IPS-18c (cell line): ENCODE data around the gene SH2D3C.

Source experiments
- H3K4me3 ChIP-seq: 2 replicates; pipeline ENCODE4 v1.7.0; 2013; ENCODE audit warnings: low read depth, mild to moderate bottlenecking, low read length, moderate library complexity; ENCODE audit not compliant: insufficient read depth
- H3K9me3 ChIP-seq: one replicate; pipeline ENCODE4 v1.6.1; 2013; ENCODE audit warnings: mild to moderate bottlenecking, low read length, moderate library complexity; ENCODE audit not compliant: control insufficient read depth, insufficient read depth

Gene SH2D3C

GRCh38 chr9:127739614-127740330 lies 38.7 kb downstream of the SH2D3C start:
- Histone ChIP-seq H3K4me3 (no peak overlapping the region), H3K9me3 (no peaks in the 10 kb centered on the region)

- Histone ChIP-seq H3K4me3 (no peak overlapping the region), H3K9me3 (no peaks in the 10 kb centered on the region)
Observed at GRCh38 chr9:127738666-127739065, 39.8 kb downstream of the SH2D3C start.

- H3K4me3 ChIP-seq = no peak overlapping the region
- H3K9me3 ChIP-seq = no peaks in the 10 kb centered on the region
Observed at GRCh38 chr9:127735530-127736185, 42.8 kb downstream of the SH2D3C start.

- H3K4me3 ChIP-seq = peak within 1 kb of the TSS; percentile 88
- H3K9me3 ChIP-seq = no peaks in the 10 kb centered on the region
Observed at GRCh38 chr9:127734747-127735529, 43.5 kb downstream of the SH2D3C start, which contains the start of gene TOR2A. TSS of gene TOR2A (minus strand) at chr9:127735294. CDS start at chr9:127735270, 24 bp downstream.

GRCh38 chr9:127734247-127734746 lies 44.2 kb downstream of the SH2D3C start:
- Histone ChIP-seq H3K4me3 (peak overlapping the region; percentile 88; the same call in 1 of the 2 replicates), H3K9me3 (no peaks in the 10 kb centered on the region)

GRCh38 chr9:127733614-127734013 lies 44.9 kb downstream of the SH2D3C start:
- H3K4me3 ChIP-seq = no peak overlapping the region

GRCh38 chr9:127732444-127732843 lies 46.0 kb downstream of the SH2D3C start:
- H3K4me3 ChIP-seq = no peak overlapping the region
- no peaks in the 10 kb centered on the region for H3K9me3 ChIP-seq

More at GRCh38 chr9:127733614-127734013, 44.9 kb downstream of the SH2D3C start:
- H3K9me3 ChIP-seq = no peaks in the 10 kb centered on the region

GRCh38 chr9:127731938-127732337 lies 46.5 kb downstream of the SH2D3C start:
- H3K9me3 ChIP-seq = no peaks in the 10 kb centered on the region
- H3K4me3 ChIP-seq = no peak overlapping the region

- no peaks in the 10 kb centered on the region for H3K9me3 ChIP-seq
- H3K4me3 ChIP-seq = no peak overlapping the region
Observed at GRCh38 chr9:127730799-127731410, 47.6 kb downstream of the SH2D3C start.

GRCh38 chr9:127730262-127730661 lies 48.2 kb downstream of the SH2D3C start:
- Histone ChIP-seq H3K4me3 (no peak overlapping the region), H3K9me3 (no peaks in the 10 kb centered on the region)

GRCh38 chr9:127729522-127730256 lies 48.8 kb downstream of the SH2D3C start:
- Histone ChIP-seq H3K4me3 (no peak overlapping the region), H3K9me3 (no peaks in the 10 kb centered on the region)

GRCh38 chr9:127728808-127729207 lies 49.7 kb downstream of the SH2D3C start:
- Histone ChIP-seq H3K4me3 (no peak overlapping the region), H3K9me3 (no peaks in the 10 kb centered on the region)

- no peak overlapping the region for H3K4me3 ChIP-seq
- H3K9me3 ChIP-seq = no peaks in the 10 kb centered on the region
Observed at GRCh38 chr9:127726871-127727270, 51.6 kb downstream of the SH2D3C start.

- H3K4me3 ChIP-seq = no peak overlapping the region
Observed at GRCh38 chr9:127724012-127724411, 54.5 kb downstream of the SH2D3C start.

GRCh38 chr9:127723444-127723843 lies 55.0 kb downstream of the SH2D3C start:
- Histone ChIP-seq H3K9me3 (no peaks in the 10 kb centered on the region), H3K4me3 (no peak overlapping the region)

More at GRCh38 chr9:127724012-127724411, 54.5 kb downstream of the SH2D3C start:
- no peaks in the 10 kb centered on the region for H3K9me3 ChIP-seq

GRCh38 chr9:127723013-127723412 lies 55.5 kb downstream of the SH2D3C start:
- H3K4me3 ChIP-seq = no peak overlapping the region
- no peaks in the 10 kb centered on the region for H3K9me3 ChIP-seq
